CD4-positive, alpha-beta T cell (primary cell): ENCODE measurements around the gene TMEM11. TPM values are rescaled to one million over a fixed set of nuclear protein-coding genes. Genes with fewer than 3 reads are reported as not detected.

Experiments
- ATAC-seq: fragments of 200-7000 bp; cut with Tn5 transposase; one replicate; pipeline ENCODE4 v1.10.0; 2022; ENCODE audit warnings: mild to moderate bottlenecking; ENCODE audit not compliant: poor library complexity
- CTCF ChIA-PET: fragments of 350-600 bp; sonication (Branson Sonifier 250); formaldehyde crosslinking; loops from one replicate; lab custom pipeline; 2021; ENCODE audit warnings: antibody characterized with exemption, inconsistent platforms; lab: Charles Lee
- POLR2A ChIA-PET: fragments of 350-600 bp; sonication (Branson Sonifier 250); formaldehyde crosslinking; loops from one replicate; lab custom pipeline; 2021; ENCODE audit warnings: antibody characterized with exemption, inconsistent platforms; lab: Charles Lee
- DNase-seq, 14 experiments: peaks; one replicate each; pipeline ENCODE4 v3.0.0-alpha.2; 2013 to 2020; ENCODE audit warnings: mixed read lengths in 2 of 14
- H3K27ac ChIP-seq, 2 donors: one replicate each; pipeline versions ENCODE4 v1.5.1 to v1.7.0; 2013; ENCODE audit warnings: low read length in 2 of 2, low read depth in 1 of 2, mild to moderate bottlenecking in 1 of 2
- H3K27me3 ChIP-seq, 2 experiments: 1 replicate in 1 of 2; 2 replicates in 1 of 2; pipeline versions ENCODE4 v1.6.1 to v1.7.0; 2013; ENCODE audit warnings: low read length in 2 of 2, control low read depth in 1 of 2, mild to moderate bottlenecking in 1 of 2, moderate library complexity in 1 of 2; ENCODE audit not compliant: insufficient read depth in 2 of 2, control insufficient read depth in 1 of 2
- H3K36me3 ChIP-seq: one replicate; pipeline ENCODE4 v1.6.1; 2013; ENCODE audit warnings: low read length, control low read depth; ENCODE audit not compliant: insufficient read depth
- H3K4me1 ChIP-seq: one replicate; pipeline ENCODE4 v1.6.1; 2013; ENCODE audit warnings: low read length, control low read depth; ENCODE audit not compliant: insufficient read depth
- H3K4me3 ChIP-seq: one replicate; pipeline ENCODE4 v1.5.1; 2013; ENCODE audit warnings: mild to moderate bottlenecking, low read length, moderate library complexity
- H3K9me3 ChIP-seq, 2 experiments: 1 replicate in 1 of 2; 2 replicates in 1 of 2; pipeline versions ENCODE4 v1.6.1 to v1.7.0; 2013; ENCODE audit warnings: low read length in 2 of 2, mild to moderate bottlenecking in 2 of 2, control low read depth in 1 of 2, moderate library complexity in 1 of 2; ENCODE audit not compliant: control insufficient read depth in 1 of 2, insufficient read depth in 1 of 2
- H3K27ac Mint-ChIP-seq: one replicate; pipeline ENCODE4 v1.8.0; 2020; ENCODE audit warnings: mixed read lengths
- H3K27me3 Mint-ChIP-seq: one replicate; pipeline ENCODE4 v1.8.0; 2021; ENCODE audit warnings: mixed read lengths
- H3K36me3 Mint-ChIP-seq: one replicate; pipeline ENCODE4 v1.8.0; 2021; ENCODE audit warnings: low read depth, mixed read lengths
- H3K4me1 Mint-ChIP-seq: one replicate; pipeline ENCODE4 v1.8.0; 2021; ENCODE audit warnings: low read depth, mixed read lengths
- H3K4me3 Mint-ChIP-seq: one replicate; pipeline ENCODE4 v1.8.0; 2020; ENCODE audit warnings: mild to moderate bottlenecking, mixed read lengths
- H3K9me3 Mint-ChIP-seq: one replicate; pipeline ENCODE4 v1.8.0; 2020; ENCODE audit warnings: mixed read lengths
- intact Hi-C, 2 experiments: fragments of 100-400 bp; cut with DNase I in 1 of 2; cut with micrococcal nuclease in 1 of 2; formaldehyde crosslinking; loops; one replicate each; pipeline versions ENCODE4 v1.15.1 to v1.9.0; 2023 to 2025; cut with DNase I, micrococcal nuclease
- total RNA-seq, 174 experiments: library from RNA in 2 of 174; stranded (reverse) in 2 of 174; gene quantifications; one replicate each; pipeline ENCODE4 v1.2.3 and lab custom pipeline; 2021 to 2026
- TF ChIP-seq, protein P1 (sequence below): fragments of 200-600 bp; IDR thresholded peaks from one replicate; pipeline ENCODE4 v1.8.0; 2022; ENCODE audit warnings: antibody characterized with exemption, mild to moderate bottlenecking

The TMEM11 gene
- total RNA-seq, 2 experiments from 2014 or later: 17.8 to 19.2 TPM

DNA sequence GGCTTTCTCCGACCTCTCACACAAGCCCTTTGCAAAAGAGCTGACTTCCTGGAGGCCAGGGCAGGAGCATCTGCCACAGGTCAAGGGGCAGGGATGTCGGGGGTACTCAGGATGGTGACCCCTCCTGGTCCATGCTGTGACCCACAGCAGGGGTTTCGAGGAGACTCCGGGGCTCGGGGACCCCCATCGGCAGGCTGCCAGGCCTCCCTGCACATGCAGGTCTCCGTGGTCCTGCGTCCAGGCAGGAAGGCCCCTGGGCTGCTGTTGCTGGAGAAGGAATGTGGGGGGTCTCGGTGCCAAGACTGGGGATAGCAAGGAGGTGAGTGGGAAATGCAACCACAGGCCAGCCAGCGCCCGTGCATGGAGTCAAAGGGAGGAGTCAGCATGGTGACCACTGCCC lies 27.6 kb upstream of the TMEM11 start:
- Histone ChIP-seq H3K27ac (no peak overlapping the region), H3K4me3 (no peak overlapping the region), H3K27me3 (no peaks in the 10 kb centered on the region), H3K4me1 (peaks cover 3% of the 10 kb centered on the region), H3K9me3 (no peaks in the 10 kb centered on the region), H3K36me3 (peaks cover 2% of the 10 kb centered on the region)
- Mint-ChIP-seq H3K27ac (no peak overlapping the region), H3K27me3 (no peaks in the 10 kb centered on the region), H3K9me3 (no peaks in the 10 kb centered on the region), H3K36me3 (no peaks in the 10 kb centered on the region), H3K4me1 (no peaks in the 10 kb centered on the region), H3K4me3 (no peak overlapping the region)
- ChIA-PET CTCF (no interaction called here), POLR2A (no interaction called here)
- ATAC-seq (no peak), DNase-seq (no peak)
- intact Hi-C loops: no loop called here
- TF ChIP-seq, protein P1, sequence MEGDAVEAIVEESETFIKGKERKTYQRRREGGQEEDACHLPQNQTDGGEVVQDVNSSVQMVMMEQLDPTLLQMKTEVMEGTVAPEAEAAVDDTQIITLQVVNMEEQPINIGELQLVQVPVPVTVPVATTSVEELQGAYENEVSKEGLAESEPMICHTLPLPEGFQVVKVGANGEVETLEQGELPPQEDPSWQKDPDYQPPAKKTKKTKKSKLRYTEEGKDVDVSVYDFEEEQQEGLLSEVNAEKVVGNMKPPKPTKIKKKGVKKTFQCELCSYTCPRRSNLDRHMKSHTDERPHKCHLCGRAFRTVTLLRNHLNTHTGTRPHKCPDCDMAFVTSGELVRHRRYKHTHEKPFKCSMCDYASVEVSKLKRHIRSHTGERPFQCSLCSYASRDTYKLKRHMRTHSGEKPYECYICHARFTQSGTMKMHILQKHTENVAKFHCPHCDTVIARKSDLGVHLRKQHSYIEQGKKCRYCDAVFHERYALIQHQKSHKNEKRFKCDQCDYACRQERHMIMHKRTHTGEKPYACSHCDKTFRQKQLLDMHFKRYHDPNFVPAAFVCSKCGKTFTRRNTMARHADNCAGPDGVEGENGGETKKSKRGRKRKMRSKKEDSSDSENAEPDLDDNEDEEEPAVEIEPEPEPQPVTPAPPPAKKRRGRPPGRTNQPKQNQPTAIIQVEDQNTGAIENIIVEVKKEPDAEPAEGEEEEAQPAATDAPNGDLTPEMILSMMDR: no peak

DNA sequence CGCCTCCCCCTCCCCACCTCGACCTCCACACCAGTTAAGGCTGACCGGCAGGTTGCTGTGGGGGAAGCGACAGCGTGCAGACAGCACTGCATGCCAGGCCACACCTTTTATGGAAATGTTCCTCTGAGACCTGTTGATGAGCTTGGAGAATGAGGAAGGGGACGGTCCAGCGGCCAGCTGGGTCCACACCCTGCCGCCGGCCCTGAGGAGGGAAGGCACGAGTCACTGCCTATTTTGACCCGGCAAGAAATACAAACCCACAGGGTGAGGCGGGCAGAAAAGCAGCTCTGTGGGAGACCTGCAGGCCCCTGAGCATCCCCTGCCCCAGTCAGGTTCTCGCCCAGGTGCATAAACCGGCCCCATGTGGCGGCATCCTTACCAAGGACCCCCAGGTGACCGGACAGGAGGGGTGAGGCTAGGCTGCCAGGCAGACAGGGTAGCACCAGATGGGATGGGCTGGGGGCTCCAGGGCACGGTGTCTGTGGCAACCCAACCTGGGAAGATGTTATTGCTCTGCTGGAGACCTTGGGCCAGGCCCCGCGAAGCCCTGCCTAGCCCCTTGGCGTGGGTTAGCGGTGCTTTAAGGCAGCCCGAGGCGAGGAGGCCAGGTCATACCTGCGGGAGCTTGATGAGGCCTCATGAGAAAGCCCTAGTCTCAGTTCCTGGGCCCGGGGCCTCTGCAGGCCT lies 26.6 kb upstream of the TMEM11 start:
- intact Hi-C loops: no loop called here
- no peak overlapping the region for H3K27ac Mint-ChIP-seq
- TF ChIP-seq, protein P1: no peak

DNA sequence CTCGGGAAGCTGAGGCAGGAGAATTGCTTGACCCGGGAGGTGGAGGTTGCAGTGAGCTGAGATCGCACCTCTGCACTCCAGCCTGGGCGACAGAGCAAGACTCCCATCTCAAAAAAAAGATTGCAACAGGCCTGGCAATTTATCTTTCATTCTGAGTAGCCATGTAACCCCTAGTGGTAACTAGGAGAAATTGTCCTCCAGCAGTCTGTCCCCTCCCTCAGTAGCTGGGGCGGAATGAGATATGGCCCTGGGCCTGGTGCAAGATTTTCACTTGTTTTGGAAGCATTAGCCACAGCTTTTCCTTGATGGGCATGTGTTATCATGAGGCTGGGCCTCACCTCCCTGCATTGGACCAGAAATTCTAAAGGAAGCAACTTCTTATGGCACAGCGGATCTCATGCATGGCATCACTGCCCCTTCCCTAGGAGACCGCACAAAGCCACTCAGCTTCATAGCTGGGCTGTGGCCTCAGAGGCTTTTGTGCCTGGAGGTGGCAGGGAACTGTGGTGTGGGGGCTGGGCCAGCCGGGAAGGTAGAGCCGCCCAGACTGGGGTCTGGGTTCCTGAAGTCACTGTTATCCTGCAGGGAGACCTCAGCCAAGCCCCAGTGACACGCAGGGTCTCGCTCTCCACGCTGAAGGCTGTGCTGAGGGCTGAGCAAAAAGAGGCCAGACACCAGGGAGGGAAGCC lies 25.9 kb upstream of the TMEM11 start:
- POLR2A ChIA-PET: no interaction called here
- Histone ChIP-seq H3K36me3 (peaks cover 2% of the 10 kb centered on the region), H3K27me3 (no peaks in the 10 kb centered on the region), H3K4me1 (no peaks in the 10 kb centered on the region), H3K27ac (no peak overlapping the region), H3K4me3 (no peak overlapping the region), H3K9me3 (no peaks in the 10 kb centered on the region)
- DNase-seq (peak in 2 of 14 experiments; percentile 20 to 26), ATAC-seq (peak; percentile 57)
- Mint-ChIP-seq H3K27ac (no peak overlapping the region), H3K36me3 (no peaks in the 10 kb centered on the region), H3K4me1 (no peaks in the 10 kb centered on the region), H3K27me3 (no peaks in the 10 kb centered on the region), H3K4me3 (no peak overlapping the region), H3K9me3 (no peaks in the 10 kb centered on the region)
- CTCF ChIA-PET: no interaction called here
- TF ChIP-seq, protein P1: peak; percentile 23
- intact Hi-C loops: no loop called here

More for the DNA sequence above, 26.6 kb upstream of the TMEM11 start:
- ATAC-seq (no peak), DNase-seq (no peak)
- H3K4me1 Mint-ChIP-seq: no peaks in the 10 kb centered on the region
- Histone ChIP-seq H3K36me3 (peaks cover 2% of the 10 kb centered on the region), H3K27ac (no peak overlapping the region), H3K4me3 (no peak overlapping the region), H3K4me1 (no peaks in the 10 kb centered on the region), H3K27me3 (no peaks in the 10 kb centered on the region), H3K9me3 (no peaks in the 10 kb centered on the region)
- POLR2A ChIA-PET: no interaction called here
- H3K27me3 Mint-ChIP-seq: no peaks in the 10 kb centered on the region
- H3K9me3 Mint-ChIP-seq: no peaks in the 10 kb centered on the region
- CTCF ChIA-PET: no interaction called here
- no peaks in the 10 kb centered on the region for H3K36me3 Mint-ChIP-seq
- no peak overlapping the region for H3K4me3 Mint-ChIP-seq
